GM23338 (cell line): Measurements from ENCODE around the gene COMMD10. TPM values are rescaled to one million over a fixed set of nuclear protein-coding genes. Genes with fewer than 3 reads are reported as not detected.

Source experiments
- ATAC-seq: fragments of 200-7000 bp; cut with Tn5 transposase; 3 replicates; pipeline ENCODE4 v1.9.1; 2020
- DNase-seq: peaks from one replicate; pipeline ENCODE4 v3.0.0-alpha.2; 2015; ENCODE audit warnings: low spot score
- H2AFZ ChIP-seq: fragments of 200-600 bp; sonication (generic); 2 replicates; pipeline ENCODE4 v1.8.0; 2016; ENCODE audit warnings: antibody characterized with exemption, mild to moderate bottlenecking, moderate library complexity
- H3F3A ChIP-seq: fragments of 200-600 bp; sonication (generic); replicated peaks from 2 replicates; pipeline ENCODE4 v1.8.0; 2017; ENCODE audit warnings: antibody characterized with exemption, mixed run types, low read depth
- H3K27ac ChIP-seq: fragments of 200-600 bp; sonication (generic); 2 replicates; pipeline ENCODE4 v1.6.1; 2016; ENCODE audit warnings: low read depth
- H3K27me3 ChIP-seq: fragments of 200-600 bp; sonication (generic); 2 replicates; pipeline ENCODE4 v1.8.0; 2016; ENCODE audit warnings: mild to moderate bottlenecking, mixed run types, moderate library complexity; ENCODE audit not compliant: insufficient read depth
- H3K36me3 ChIP-seq: fragments of 200-600 bp; sonication (generic); 2 replicates; pipeline ENCODE4 v1.8.0; 2016; ENCODE audit warnings: mild to moderate bottlenecking; ENCODE audit not compliant: insufficient read depth
- H3K4me1 ChIP-seq: fragments of 200-600 bp; sonication (generic); 2 replicates; pipeline ENCODE4 v1.8.0; 2016; ENCODE audit warnings: mild to moderate bottlenecking, moderate library complexity; ENCODE audit not compliant: insufficient read depth
- H3K4me2 ChIP-seq: fragments of 200-600 bp; sonication (generic); 2 replicates; pipeline ENCODE4 v1.7.1; 2017; ENCODE audit warnings: mixed run types
- H3K4me3 ChIP-seq: fragments of 200-600 bp; sonication (generic); 2 replicates; pipeline ENCODE4 v1.6.1; 2016; ENCODE audit warnings: mixed run types
- H3K79me2 ChIP-seq: fragments of 200-600 bp; sonication (generic); replicated peaks from 2 replicates; pipeline ENCODE4 v1.8.0; 2017; ENCODE audit warnings: mild to moderate bottlenecking; ENCODE audit not compliant: insufficient read depth
- H3K9me2 ChIP-seq: fragments of 200-600 bp; sonication (generic); 2 replicates; pipeline ENCODE4 v1.8.0; 2017; ENCODE audit not compliant: insufficient read depth
- H4K20me1 ChIP-seq: fragments of 200-600 bp; sonication (generic); replicated peaks from 2 replicates; pipeline ENCODE4 v1.8.0; 2017; ENCODE audit warnings: mild to moderate bottlenecking; ENCODE audit not compliant: insufficient read depth
- H3K27ac Mint-ChIP-seq: 2 replicates; pipeline ENCODE4 v1.8.0; 2020; ENCODE audit warnings: inconsistent platforms, mild to moderate bottlenecking, moderate library complexity, mixed read lengths
- H3K27me3 Mint-ChIP-seq: 3 replicates; pipeline ENCODE4 v1.8.0; 2022; ENCODE audit warnings: low read depth, mild to moderate bottlenecking, moderate library complexity, mixed read lengths, inconsistent platforms; ENCODE audit not compliant: insufficient read depth, poor library complexity
- H3K36me3 Mint-ChIP-seq: 3 replicates; pipeline ENCODE4 v1.8.0; 2021; ENCODE audit warnings: low read depth, mild to moderate bottlenecking, inconsistent platforms, moderate library complexity, mixed read lengths
- H3K4me1 Mint-ChIP-seq: 3 replicates; pipeline ENCODE4 v1.8.0; 2020; ENCODE audit warnings: mild to moderate bottlenecking, inconsistent platforms, mixed read lengths
- H3K4me3 Mint-ChIP-seq: 3 replicates; pipeline ENCODE4 v1.8.0; 2021; ENCODE audit warnings: moderate library complexity, mild to moderate bottlenecking, inconsistent platforms, mixed read lengths
- H3K9me3 Mint-ChIP-seq: 3 replicates; pipeline ENCODE4 v1.8.0; 2020; ENCODE audit warnings: moderate library complexity, mild to moderate bottlenecking, inconsistent platforms, mixed read lengths
- CREB1 ChIP-seq: fragments of 250-450 bp; sonication (Bioruptor Pico); IDR thresholded peaks from 2 replicates; pipeline ENCODE4 v1.5.0; 2020; ENCODE audit warnings: low read depth, mild to moderate bottlenecking, moderate library complexity
- EZH2phosphoT487 ChIP-seq: fragments of 200-600 bp; sonication (generic); IDR thresholded peaks from one replicate; pipeline ENCODE4 v1.8.1; 2018; ENCODE audit warnings: antibody characterized with exemption; ENCODE audit not compliant: unreplicated experiment
- ZNF114 ChIP-seq: fragments of 250-450 bp; sonication (Bioruptor Pico); IDR thresholded peaks from 2 replicates; pipeline ENCODE4 v1.5.0; 2020; ENCODE audit warnings: mild to moderate bottlenecking, moderate library complexity
- ZNF331 ChIP-seq: fragments of 250-450 bp; sonication (Bioruptor Pico); IDR thresholded peaks from 2 replicates; pipeline ENCODE4 v1.5.0; 2020; ENCODE audit warnings: low read depth, mild to moderate bottlenecking, moderate library complexity
- polyA plus RNA-seq: library from polyadenylated mRNA; unstranded; fragments of >200 nt; fragmentation: Nextera tagmentation; extraction: Ambion mirVana; gene quantifications from 2 replicates; pipeline ENCODE4 v1.2.1, GENCODE V29; 2016
- total RNA-seq: library from RNA; depleted of rRNA; stranded (reverse); fragments of >200 nt; shearing (Covaris generic); gene quantifications from 2 replicates; pipeline ENCODE4 v1.2.3, GENCODE V29; 2014
- TF ChIP-seq, protein P1 (sequence below): fragments of 250-450 bp; sonication (Bioruptor Pico); IDR thresholded peaks from 2 replicates; pipeline ENCODE4 v1.5.0; 2020; ENCODE audit warnings: mild to moderate bottlenecking, moderate library complexity
- TF ChIP-seq, protein P2 (sequence below): IDR thresholded peaks from 2 replicates; pipeline ENCODE4 v1.6.1; 2016; ENCODE audit warnings: antibody characterized with exemption
- TF ChIP-seq, protein P3 (sequence below), 2 experiments: fragments of 200-600 bp in 1 of 2; sonication (generic) in 1 of 2; conservative IDR thresholded peaks; 2 replicates each; pipeline versions ENCODE4 v1.5.1 to v1.6.1; 2016 to 2017; ENCODE audit warnings: antibody characterized with exemption in 2 of 2, low read depth in 2 of 2, mild to moderate bottlenecking in 2 of 2, moderate library complexity in 1 of 2

COMMD10 gene
- total and polyA plus RNA-seq, 2 experiments from 2014 or later = 58.5 to 84.0 TPM

DNA sequence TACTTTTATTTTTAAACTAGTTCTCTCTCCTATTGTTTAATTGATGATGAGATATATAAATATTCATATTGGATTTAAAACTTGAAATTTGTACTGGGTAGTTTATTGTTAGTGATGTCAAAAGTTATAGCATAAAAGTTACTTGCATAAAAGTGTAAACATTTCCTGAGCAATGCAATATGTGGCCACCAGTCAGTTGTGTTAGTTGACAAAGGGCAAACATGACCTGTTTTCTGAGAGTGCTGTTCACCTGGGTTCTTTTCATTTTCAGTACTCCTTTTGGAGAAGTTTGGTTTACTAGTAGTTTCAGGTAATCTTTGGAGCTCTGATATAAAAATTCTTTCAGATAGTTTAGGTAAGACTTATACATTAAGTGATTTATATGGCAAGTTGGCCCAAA is 69.4 kb downstream of the COMMD10 start (continued):
- TF ChIP-seq, protein P1, sequence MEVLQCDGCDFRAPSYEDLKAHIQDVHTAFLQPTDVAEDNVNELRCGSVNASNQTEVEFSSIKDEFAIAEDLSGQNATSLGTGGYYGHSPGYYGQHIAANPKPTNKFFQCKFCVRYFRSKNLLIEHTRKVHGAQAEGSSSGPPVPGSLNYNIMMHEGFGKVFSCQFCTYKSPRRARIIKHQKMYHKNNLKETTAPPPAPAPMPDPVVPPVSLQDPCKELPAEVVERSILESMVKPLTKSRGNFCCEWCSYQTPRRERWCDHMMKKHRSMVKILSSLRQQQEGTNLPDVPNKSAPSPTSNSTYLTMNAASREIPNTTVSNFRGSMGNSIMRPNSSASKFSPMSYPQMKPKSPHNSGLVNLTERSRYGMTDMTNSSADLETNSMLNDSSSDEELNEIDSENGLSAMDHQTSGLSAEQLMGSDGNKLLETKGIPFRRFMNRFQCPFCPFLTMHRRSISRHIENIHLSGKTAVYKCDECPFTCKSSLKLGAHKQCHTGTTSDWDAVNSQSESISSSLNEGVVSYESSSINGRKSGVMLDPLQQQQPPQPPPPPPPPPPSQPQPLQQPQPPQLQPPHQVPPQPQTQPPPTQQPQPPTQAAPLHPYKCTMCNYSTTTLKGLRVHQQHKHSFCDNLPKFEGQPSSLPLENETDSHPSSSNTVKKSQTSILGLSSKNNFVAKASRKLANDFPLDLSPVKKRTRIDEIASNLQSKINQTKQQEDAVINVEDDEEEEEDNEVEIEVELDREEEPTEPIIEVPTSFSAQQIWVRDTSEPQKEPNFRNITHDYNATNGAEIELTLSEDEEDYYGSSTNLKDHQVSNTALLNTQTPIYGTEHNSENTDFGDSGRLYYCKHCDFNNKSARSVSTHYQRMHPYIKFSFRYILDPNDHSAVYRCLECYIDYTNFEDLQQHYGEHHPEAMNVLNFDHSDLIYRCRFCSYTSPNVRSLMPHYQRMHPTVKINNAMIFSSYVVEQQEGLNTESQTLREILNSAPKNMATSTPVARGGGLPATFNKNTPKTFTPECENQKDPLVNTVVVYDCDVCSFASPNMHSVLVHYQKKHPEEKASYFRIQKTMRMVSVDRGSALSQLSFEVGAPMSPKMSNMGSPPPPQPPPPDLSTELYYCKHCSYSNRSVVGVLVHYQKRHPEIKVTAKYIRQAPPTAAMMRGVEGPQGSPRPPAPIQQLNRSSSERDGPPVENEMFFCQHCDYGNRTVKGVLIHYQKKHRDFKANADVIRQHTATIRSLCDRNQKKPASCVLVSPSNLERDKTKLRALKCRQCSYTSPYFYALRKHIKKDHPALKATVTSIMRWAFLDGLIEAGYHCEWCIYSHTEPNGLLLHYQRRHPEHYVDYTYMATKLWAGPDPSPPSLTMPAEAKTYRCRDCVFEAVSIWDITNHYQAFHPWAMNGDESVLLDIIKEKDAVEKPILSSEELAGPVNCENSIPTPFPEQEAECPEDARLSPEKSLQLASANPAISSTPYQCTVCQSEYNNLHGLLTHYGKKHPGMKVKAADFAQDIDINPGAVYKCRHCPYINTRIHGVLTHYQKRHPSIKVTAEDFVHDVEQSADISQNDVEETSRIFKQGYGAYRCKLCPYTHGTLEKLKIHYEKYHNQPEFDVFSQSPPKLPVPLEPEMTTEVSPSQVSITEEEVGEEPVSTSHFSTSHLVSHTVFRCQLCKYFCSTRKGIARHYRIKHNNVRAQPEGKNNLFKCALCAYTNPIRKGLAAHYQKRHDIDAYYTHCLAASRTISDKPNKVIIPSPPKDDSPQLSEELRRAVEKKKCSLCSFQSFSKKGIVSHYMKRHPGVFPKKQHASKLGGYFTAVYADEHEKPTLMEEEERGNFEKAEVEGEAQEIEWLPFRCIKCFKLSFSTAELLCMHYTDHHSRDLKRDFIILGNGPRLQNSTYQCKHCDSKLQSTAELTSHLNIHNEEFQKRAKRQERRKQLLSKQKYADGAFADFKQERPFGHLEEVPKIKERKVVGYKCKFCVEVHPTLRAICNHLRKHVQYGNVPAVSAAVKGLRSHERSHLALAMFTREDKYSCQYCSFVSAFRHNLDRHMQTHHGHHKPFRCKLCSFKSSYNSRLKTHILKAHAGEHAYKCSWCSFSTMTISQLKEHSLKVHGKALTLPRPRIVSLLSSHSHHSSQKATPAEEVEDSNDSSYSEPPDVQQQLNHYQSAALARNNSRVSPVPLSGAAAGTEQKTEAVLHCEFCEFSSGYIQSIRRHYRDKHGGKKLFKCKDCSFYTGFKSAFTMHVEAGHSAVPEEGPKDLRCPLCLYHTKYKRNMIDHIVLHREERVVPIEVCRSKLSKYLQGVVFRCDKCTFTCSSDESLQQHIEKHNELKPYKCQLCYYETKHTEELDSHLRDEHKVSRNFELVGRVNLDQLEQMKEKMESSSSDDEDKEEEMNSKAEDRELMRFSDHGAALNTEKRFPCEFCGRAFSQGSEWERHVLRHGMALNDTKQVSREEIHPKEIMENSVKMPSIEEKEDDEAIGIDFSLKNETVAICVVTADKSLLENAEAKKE = no peak
- TF ChIP-seq, protein P2, sequence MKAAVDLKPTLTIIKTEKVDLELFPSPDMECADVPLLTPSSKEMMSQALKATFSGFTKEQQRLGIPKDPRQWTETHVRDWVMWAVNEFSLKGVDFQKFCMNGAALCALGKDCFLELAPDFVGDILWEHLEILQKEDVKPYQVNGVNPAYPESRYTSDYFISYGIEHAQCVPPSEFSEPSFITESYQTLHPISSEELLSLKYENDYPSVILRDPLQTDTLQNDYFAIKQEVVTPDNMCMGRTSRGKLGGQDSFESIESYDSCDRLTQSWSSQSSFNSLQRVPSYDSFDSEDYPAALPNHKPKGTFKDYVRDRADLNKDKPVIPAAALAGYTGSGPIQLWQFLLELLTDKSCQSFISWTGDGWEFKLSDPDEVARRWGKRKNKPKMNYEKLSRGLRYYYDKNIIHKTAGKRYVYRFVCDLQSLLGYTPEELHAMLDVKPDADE = no peak
- TF ChIP-seq EZH2phosphoT487 (no peak), ZNF114 (no peak)

DNA sequence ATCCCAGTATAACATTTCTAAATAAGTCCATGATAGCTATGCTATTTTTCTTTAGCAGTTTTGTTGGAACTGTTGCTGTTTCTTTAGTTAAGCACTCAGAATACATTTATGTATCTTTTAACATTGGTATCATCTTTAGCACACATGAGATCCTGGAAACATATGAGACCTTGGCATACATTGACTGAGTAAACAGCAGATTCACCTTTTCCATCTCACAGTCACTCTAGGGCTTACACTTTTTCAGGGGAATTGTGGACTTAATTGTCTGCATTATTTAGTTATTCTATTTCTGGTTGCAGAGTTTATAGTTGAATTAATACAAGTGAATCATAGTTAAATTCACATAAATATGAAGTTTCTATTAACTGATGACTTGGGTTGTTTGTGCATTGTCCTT is 70.1 kb downstream of the COMMD10 start:
- TF ChIP-seq ZNF331 (CRISPR knock-in tag) (no peak), CREB1 (CRISPR knock-in tag) (no peak)
- TF ChIP-seq, protein P1 = no peak
- TF ChIP-seq, protein P3, sequence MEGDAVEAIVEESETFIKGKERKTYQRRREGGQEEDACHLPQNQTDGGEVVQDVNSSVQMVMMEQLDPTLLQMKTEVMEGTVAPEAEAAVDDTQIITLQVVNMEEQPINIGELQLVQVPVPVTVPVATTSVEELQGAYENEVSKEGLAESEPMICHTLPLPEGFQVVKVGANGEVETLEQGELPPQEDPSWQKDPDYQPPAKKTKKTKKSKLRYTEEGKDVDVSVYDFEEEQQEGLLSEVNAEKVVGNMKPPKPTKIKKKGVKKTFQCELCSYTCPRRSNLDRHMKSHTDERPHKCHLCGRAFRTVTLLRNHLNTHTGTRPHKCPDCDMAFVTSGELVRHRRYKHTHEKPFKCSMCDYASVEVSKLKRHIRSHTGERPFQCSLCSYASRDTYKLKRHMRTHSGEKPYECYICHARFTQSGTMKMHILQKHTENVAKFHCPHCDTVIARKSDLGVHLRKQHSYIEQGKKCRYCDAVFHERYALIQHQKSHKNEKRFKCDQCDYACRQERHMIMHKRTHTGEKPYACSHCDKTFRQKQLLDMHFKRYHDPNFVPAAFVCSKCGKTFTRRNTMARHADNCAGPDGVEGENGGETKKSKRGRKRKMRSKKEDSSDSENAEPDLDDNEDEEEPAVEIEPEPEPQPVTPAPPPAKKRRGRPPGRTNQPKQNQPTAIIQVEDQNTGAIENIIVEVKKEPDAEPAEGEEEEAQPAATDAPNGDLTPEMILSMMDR (conservative IDR thresholded peaks at IDR 0.05; ENCODE audit: low read depth in 2 of 2) = no peak
- ATAC-seq (no peak), DNase-seq (no peak)
- Histone ChIP-seq H3K36me3 (no peaks in the 10 kb centered on the region), H3F3A (no peaks in the 10 kb centered on the region), H3K79me2 (no peaks in the 10 kb centered on the region), H3K4me1 (no peaks in the 10 kb centered on the region), H3K9me2 (no peaks in the 10 kb centered on the region), H3K27ac (no peak overlapping the region), H3K27me3 (no peaks in the 10 kb centered on the region), H3K4me2 (no peak overlapping the region), H2AFZ (no peak overlapping the region), H4K20me1 (no peaks in the 10 kb centered on the region), H3K4me3 (no peak overlapping the region)
- H3K27ac Mint-ChIP-seq = no peak overlapping the region
- H3K27me3 Mint-ChIP-seq = no peaks in the 10 kb centered on the region
- no peaks in the 10 kb centered on the region for H3K36me3 Mint-ChIP-seq
- no peak overlapping the region for H3K4me3 Mint-ChIP-seq
- H3K9me3 Mint-ChIP-seq = no peaks in the 10 kb centered on the region
- H3K4me1 Mint-ChIP-seq = peaks cover 3% of the 10 kb centered on the region; the same call in 1 of the 3 replicates
